ENCODE data around the gene FILIP1L.

The FILIP1L gene

GRCh38 chr3:100042166-100042981 is 71.9 kb downstream of the FILIP1L start:
- DNase-seq (ENCODE audit: low read depth in 2 of 2) = no peak

- no peak for DNase-seq (ENCODE audit: low read depth in 2 of 2)
Measured at GRCh38 chr3:100041328-100041749, 73.0 kb downstream of the FILIP1L start.

GRCh38 chr3:100040451-100041225 is 73.7 kb downstream of the FILIP1L start:
- DNase-seq (ENCODE audit: low read depth in 2 of 2) = no peak

- no peak for DNase-seq (ENCODE audit: low read depth in 2 of 2)
Measured at GRCh38 chr3:100039075-100039474, 75.2 kb downstream of the FILIP1L start.

- no peak for DNase-seq (ENCODE audit: low read depth in 2 of 2)
Measured at GRCh38 chr3:100033903-100034471, 80.3 kb downstream of the FILIP1L start.

GRCh38 chr3:100033184-100033583 is 81.1 kb downstream of the FILIP1L start:
- DNase-seq (ENCODE audit: low read depth in 2 of 2) = no peak

- DNase-seq (ENCODE audit: low read depth in 2 of 2) = no peak
Measured at GRCh38 chr3:100032243-100032642, 82.1 kb downstream of the FILIP1L start.

- no peak for DNase-seq (ENCODE audit: low read depth in 2 of 2)
Measured at GRCh38 chr3:100030914-100031425, 83.3 kb downstream of the FILIP1L start.

GRCh38 chr3:100030346-100030745 is 84.0 kb downstream of the FILIP1L start:
- no peak for DNase-seq (ENCODE audit: low read depth in 2 of 2)

GRCh38 chr3:100029689-100030088 is 84.6 kb downstream of the FILIP1L start:
- DNase-seq (ENCODE audit: low read depth in 2 of 2) = no peak

- DNase-seq (ENCODE audit: low read depth in 2 of 2) = no peak
Measured at GRCh38 chr3:100029052-100029451, 85.2 kb downstream of the FILIP1L start.

GRCh38 chr3:100027321-100027720 is 87.0 kb downstream of the FILIP1L start:
- no peak for DNase-seq (ENCODE audit: low read depth in 2 of 2)

- no peak for DNase-seq (ENCODE audit: low read depth in 2 of 2)
Measured at GRCh38 chr3:100024520-100025303, 89.6 kb downstream of the FILIP1L start.

- no peak for DNase-seq (ENCODE audit: low read depth in 2 of 2)
Measured at GRCh38 chr3:100023595-100023994, 90.7 kb downstream of the FILIP1L start.

- no peak for DNase-seq (ENCODE audit: low read depth in 2 of 2)
Measured at GRCh38 chr3:100023150-100023549, 91.2 kb downstream of the FILIP1L start.

- no peak for DNase-seq (ENCODE audit: low read depth in 2 of 2)
Measured at GRCh38 chr3:100022506-100022905, 91.8 kb downstream of the FILIP1L start.

- no peak for DNase-seq (ENCODE audit: low read depth in 2 of 2)
Measured at GRCh38 chr3:100020876-100021644, 93.2 kb downstream of the FILIP1L start.

- no peak for DNase-seq (ENCODE audit: low read depth in 2 of 2)
Measured at GRCh38 chr3:100019719-100020118, 94.6 kb downstream of the FILIP1L start.

- DNase-seq (ENCODE audit: low read depth in 2 of 2) = no peak
Measured at GRCh38 chr3:100018806-100019205, 95.5 kb downstream of the FILIP1L start.

GRCh38 chr3:100010087-100010417 is 104.2 kb downstream of the FILIP1L start:
- DNase-seq (ENCODE audit: low read depth in 2 of 2) = no peak
